Chondrocyte (in vitro differentiated cells): ENCODE measurements around the gene MGAT3. TPM values are rescaled to one million over a fixed set of nuclear protein-coding genes. Genes with fewer than 3 reads are reported as not detected.

Experiments
- DNase-seq: peaks from one replicate; pipeline ENCODE4 v3.0.0; 2021; ENCODE audit warnings: mixed read lengths, low spot score
- H3K27ac Mint-ChIP-seq: one replicate; pipeline ENCODE4 v1.8.0; 2021; ENCODE audit warnings: mild to moderate bottlenecking, moderate library complexity, mixed read lengths; ENCODE audit not compliant: unreplicated experiment
- H3K27me3 Mint-ChIP-seq: 2 replicates; pipeline ENCODE4 v1.8.0; 2021; ENCODE audit warnings: low read depth, mixed read lengths
- H3K36me3 Mint-ChIP-seq: 2 replicates; pipeline ENCODE4 v1.8.0; 2021; ENCODE audit warnings: low read depth, mixed read lengths
- H3K4me1 Mint-ChIP-seq: 2 replicates; pipeline ENCODE4 v1.8.0; 2021; ENCODE audit warnings: low read depth, mild to moderate bottlenecking, mixed read lengths
- H3K4me3 Mint-ChIP-seq: one replicate; pipeline ENCODE4 v1.8.0; 2021; ENCODE audit warnings: mild to moderate bottlenecking, moderate library complexity, mixed read lengths; ENCODE audit not compliant: unreplicated experiment
- H3K9me3 Mint-ChIP-seq: 2 replicates; pipeline ENCODE4 v1.8.0; 2021; ENCODE audit warnings: low read depth, mixed read lengths
- CTCF ChIP-seq: fragments of 200-600 bp; sonication (generic); IDR thresholded peaks from 2 replicates; pipeline ENCODE4 v1.5.0; 2021; ENCODE audit warnings: antibody characterized with exemption, mild to moderate bottlenecking, moderate library complexity
- total RNA-seq: library from RNA; stranded (reverse); gene quantifications from 3 replicates; pipeline ENCODE4 v1.2.1, GENCODE V29; 2021

Gene MGAT3
- total RNA-seq, 1 donor from 2014 or later: 6.1 TPM

GRCh38 chr22:39488563-39489083, 31.8 kb downstream of the MGAT3 start:
- H3K27me3 Mint-ChIP-seq: no peaks in the 10 kb centered on the region
- no peaks in the 10 kb centered on the region for H3K9me3 Mint-ChIP-seq
- no peak for DNase-seq
- no peak overlapping the region for H3K27ac Mint-ChIP-seq
- peaks cover 3% of the 10 kb centered on the region for H3K36me3 Mint-ChIP-seq
- no peak overlapping the region for H3K4me3 Mint-ChIP-seq
- peaks cover 4% of the 10 kb centered on the region for H3K4me1 Mint-ChIP-seq
- TF ChIP-seq CTCF: no peak

- Mint-ChIP-seq H3K27me3 (no peaks in the 10 kb centered on the region), H3K9me3 (no peaks in the 10 kb centered on the region), H3K4me3 (no peak overlapping the region), H3K27ac (no peak overlapping the region), H3K4me1 (peaks cover 11% of the 10 kb centered on the region), H3K36me3 (peaks cover 3% of the 10 kb centered on the region)
- no peak for TF ChIP-seq CTCF
- no peak for DNase-seq
These were observed 32.6 kb downstream of the MGAT3 start for GRCh38 chr22:39489094-39490068.

GRCh38 chr22:39490135-39490798, 33.5 kb downstream of the MGAT3 start:
- Mint-ChIP-seq H3K4me1 (peaks cover 11% of the 10 kb centered on the region), H3K27me3 (no peaks in the 10 kb centered on the region), H3K4me3 (no peak overlapping the region), H3K9me3 (no peaks in the 10 kb centered on the region), H3K36me3 (peaks cover 3% of the 10 kb centered on the region), H3K27ac (no peak overlapping the region)
- no peak for TF ChIP-seq CTCF
- DNase-seq: no peak

GRCh38 chr22:39490966-39491680, 34.3 kb downstream of the MGAT3 start:
- no peaks in the 10 kb centered on the region for H3K27me3 Mint-ChIP-seq
- peaks cover 3% of the 10 kb centered on the region for H3K36me3 Mint-ChIP-seq
- TF ChIP-seq CTCF: no peak
- H3K4me1 Mint-ChIP-seq: peaks cover 11% of the 10 kb centered on the region
- H3K9me3 Mint-ChIP-seq: no peaks in the 10 kb centered on the region
- no peak for DNase-seq
- H3K4me3 Mint-ChIP-seq: no peak overlapping the region
- no peak overlapping the region for H3K27ac Mint-ChIP-seq

- Mint-ChIP-seq H3K27ac (no peak overlapping the region), H3K4me1 (peaks cover 15% of the 10 kb centered on the region), H3K4me3 (no peak overlapping the region), H3K27me3 (no peaks in the 10 kb centered on the region), H3K36me3 (peaks cover 3% of the 10 kb centered on the region), H3K9me3 (no peaks in the 10 kb centered on the region)
- no peak for TF ChIP-seq CTCF
- no peak for DNase-seq
These were observed 34.9 kb downstream of the MGAT3 start for GRCh38 chr22:39491696-39492095.
